ENCODE measurements around the gene NRDE2. TPM values are rescaled to one million over a fixed set of nuclear protein-coding genes. Genes with fewer than 3 reads are reported as not detected.

The NRDE2 gene
- total RNA-seq, 1 donor from 2014 or later: 35.3 TPM

GRCh38 chr14:90288651-90289355, 42.9 kb downstream of the NRDE2 start:
- POLR2A ChIA-PET: interaction anchor here (0.7 to 1.2 kb wide), 2 partner anchors 108 to 419 kb away, joined by 3 to 8 read pairs; partner anchors contain the start of gene CALM1
- H3K9me3 Mint-ChIP-seq: no peaks in the 10 kb centered on the region
- CTCF ChIA-PET: interaction anchor here (0.7 to 1.6 kb wide), 4 partner anchors 350 to 470 kb away, joined by 3 to 7 read pairs (median 4); no protein-coding TSS in a partner anchor
- peaks cover 76% of the 10 kb centered on the region for H3K36me3 Mint-ChIP-seq (ENCODE audit: low read depth)
- no peak overlapping the region for H3K4me3 Mint-ChIP-seq
- H3K4me1 Mint-ChIP-seq: no peaks in the 10 kb centered on the region
- ATAC-seq (ENCODE audit: low read depth) (no peak), DNase-seq (no peak)
- intact Hi-C loops (cut with micrococcal nuclease): no loop called here
- H3K27me3 Mint-ChIP-seq: no peaks in the 10 kb centered on the region
- H3K27ac Mint-ChIP-seq: no peak overlapping the region
- no peak for TF ChIP-seq CTCF (IDR thresholded peaks at IDR 0.05)

GRCh38 chr14:90287791-90288190, 44.0 kb downstream of the NRDE2 start:
- no peaks in the 10 kb centered on the region for H3K4me1 Mint-ChIP-seq
- ChIA-PET CTCF (no interaction called here), POLR2A (no interaction called here)
- intact Hi-C loops (cut with micrococcal nuclease): no loop called here
- no peaks in the 10 kb centered on the region for H3K27me3 Mint-ChIP-seq
- TF ChIP-seq CTCF (IDR thresholded peaks at IDR 0.05): no peak
- H3K4me3 Mint-ChIP-seq: no peak overlapping the region
- DNase-seq (no peak), ATAC-seq (ENCODE audit: low read depth) (no peak)
- peaks cover 80% of the 10 kb centered on the region for H3K36me3 Mint-ChIP-seq (ENCODE audit: low read depth)
- H3K27ac Mint-ChIP-seq: no peak overlapping the region
- no peaks in the 10 kb centered on the region for H3K9me3 Mint-ChIP-seq

- intact Hi-C loops (cut with micrococcal nuclease): no loop called here
- no peaks in the 10 kb centered on the region for H3K9me3 Mint-ChIP-seq
- H3K36me3 Mint-ChIP-seq (ENCODE audit: low read depth): peaks cover 74% of the 10 kb centered on the region
- no peak for ATAC-seq (ENCODE audit: low read depth)
- no peak overlapping the region for H3K4me3 Mint-ChIP-seq
- CTCF ChIA-PET: no interaction called here
- POLR2A ChIA-PET: no interaction called here
- DNase-seq: no peak
- no peaks in the 10 kb centered on the region for H3K4me1 Mint-ChIP-seq
- no peak overlapping the region for H3K27ac Mint-ChIP-seq
- no peak for TF ChIP-seq CTCF (IDR thresholded peaks at IDR 0.05)
- H3K27me3 Mint-ChIP-seq: no peaks in the 10 kb centered on the region
Observed at GRCh38 chr14:90281756-90282155, 50.0 kb downstream of the NRDE2 start.

GRCh38 chr14:90281261-90281660, 50.5 kb downstream of the NRDE2 start:
- Mint-ChIP-seq H3K27ac (no peak overlapping the region), H3K9me3 (no peaks in the 10 kb centered on the region), H3K4me1 (no peaks in the 10 kb centered on the region), H3K36me3 (ENCODE audit: low read depth) (peaks cover 76% of the 10 kb centered on the region), H3K27me3 (no peaks in the 10 kb centered on the region), H3K4me3 (no peak overlapping the region)
- CTCF ChIA-PET: no interaction called here
- POLR2A ChIA-PET: no interaction called here
- TF ChIP-seq CTCF (IDR thresholded peaks at IDR 0.05): no peak
- intact Hi-C loops (cut with micrococcal nuclease): no loop called here
- DNase-seq (no peak), ATAC-seq (ENCODE audit: low read depth) (no peak)

GRCh38 chr14:90280096-90280495, 51.6 kb downstream of the NRDE2 start:
- TF ChIP-seq CTCF (IDR thresholded peaks at IDR 0.05): no peak
- no peaks in the 10 kb centered on the region for H3K4me1 Mint-ChIP-seq
- CTCF ChIA-PET: no interaction called here
- peaks cover 75% of the 10 kb centered on the region for H3K36me3 Mint-ChIP-seq (ENCODE audit: low read depth)
- ATAC-seq (ENCODE audit: low read depth) (no peak), DNase-seq (no peak)
- no peak overlapping the region for H3K27ac Mint-ChIP-seq
- no peak overlapping the region for H3K4me3 Mint-ChIP-seq
- no peaks in the 10 kb centered on the region for H3K27me3 Mint-ChIP-seq
- POLR2A ChIA-PET: no interaction called here
- intact Hi-C loops (cut with micrococcal nuclease): no loop called here
- H3K9me3 Mint-ChIP-seq: no peaks in the 10 kb centered on the region
